Forelimb muscle (tissue), 1 donor: ENCODE data around the gene A1BG. TPM values are rescaled to one million over a fixed set of nuclear protein-coding genes. Genes with fewer than 3 reads are reported as not detected.
"Not testable (repeated sequence)": the region's sequence is repeated elsewhere in the genome, so short reads cannot be mapped to it uniquely, and the experiment has no call there.

ENCODE experiments used
- DNase-seq: peaks from one replicate; pipeline ENCODE4 v3.0.0-alpha.2; 2013; ENCODE audit warnings: low read depth
- polyA plus RNA-seq: library from polyadenylated mRNA; unstranded; fragments of 120-200 nt; gene quantifications from one replicate; pipeline ENCODE4 v1.2.1, GENCODE V29; 2013; ENCODE audit not compliant: insufficient read length

A1BG gene
- polyA plus RNA-seq, 1 donor = 3.6 TPM

- DNase-seq = no peak
Measured at GRCh38 chr19:58336820-58337219, 16.5 kb downstream of the A1BG start.

- no peak for DNase-seq
Measured at GRCh38 chr19:58336216-58336615, 17.1 kb downstream of the A1BG start.

- no peak for DNase-seq
Measured at GRCh38 chr19:58335630-58336029, 17.7 kb downstream of the A1BG start.

GRCh38 chr19:58334691-58335249, 18.5 kb downstream of the A1BG start:
- no peak for DNase-seq

- no peak for DNase-seq
Measured at GRCh38 chr19:58332697-58333096, 20.6 kb downstream of the A1BG start.

GRCh38 chr19:58330458-58330857, 22.8 kb downstream of the A1BG start:
- DNase-seq = no peak

- DNase-seq = no peak
Measured at GRCh38 chr19:58328999-58329398, 24.3 kb downstream of the A1BG start.

GRCh38 chr19:58326914-58327726, 26.2 kb downstream of the A1BG start, which contains the start of gene ZSCAN22:
TSS of gene ZSCAN22 (plus strand) at chr19:58326994. CDS start at chr19:58334803, 7,809 bp downstream.
- DNase-seq = peak; percentile 92

- DNase-seq = no peak
Measured at GRCh38 chr19:58326501-58326913, 26.8 kb downstream of the A1BG start.

GRCh38 chr19:58325311-58326022, 27.8 kb downstream of the A1BG start:
- no peak for DNase-seq

GRCh38 chr19:58319241-58319640, 34.1 kb downstream of the A1BG start:
- DNase-seq = no peak

- DNase-seq = no peak
Measured at GRCh38 chr19:58318297-58318696, 35.0 kb downstream of the A1BG start.

- no peak for DNase-seq
Measured at GRCh38 chr19:58317476-58318072, 35.7 kb downstream of the A1BG start.

- no peak for DNase-seq
Measured at GRCh38 chr19:58315580-58315979, 37.7 kb downstream of the A1BG start.

- DNase-seq = no peak
Measured at GRCh38 chr19:58311345-58311865, 41.9 kb downstream of the A1BG start.

GRCh38 chr19:58310685-58311084, 42.6 kb downstream of the A1BG start:
- DNase-seq = not testable (repeated sequence)

GRCh38 chr19:58307736-58308135, 45.6 kb downstream of the A1BG start:
- DNase-seq = no peak

- no peak for DNase-seq
Measured at GRCh38 chr19:58305932-58306323, 47.4 kb downstream of the A1BG start.

- DNase-seq = peak; percentile 94
Measured at GRCh38 chr19:58305065-58305931, 48.0 kb downstream of the A1BG start, which contains the start of gene ERVK3-1. TSS of gene ERVK3-1 (plus strand) at chr19:58305377. CDS start at chr19:58312169, 6,792 bp downstream.

GRCh38 chr19:58304748-58305064, 48.6 kb downstream of the A1BG start:
- no peak for DNase-seq

- no peak for DNase-seq
Measured at GRCh38 chr19:58304255-58304654, 49.0 kb downstream of the A1BG start.
